Neural progenitor cell (in vitro differentiated cells): ENCODE data around the gene LYPD6B. TPM values are rescaled to one million over a fixed set of nuclear protein-coding genes. Genes with fewer than 3 reads are reported as not detected.

Experiments
- DNase-seq: peaks from one replicate; pipeline ENCODE4 v3.0.0-alpha.2; 2016; ENCODE audit warnings: low spot score
- H2AFZ ChIP-seq: fragments of 200-600 bp; sonication (generic); replicated peaks from 2 replicates; pipeline ENCODE4 v1.6.1; 2016; ENCODE audit warnings: antibody characterized with exemption
- H3F3A ChIP-seq: fragments of 200-600 bp; sonication (generic); 2 replicates; pipeline ENCODE4 v1.6.1; 2016; ENCODE audit warnings: antibody characterized with exemption, low read depth
- H3K27ac ChIP-seq: fragments of 200-600 bp; sonication (generic); 2 replicates; pipeline ENCODE4 v1.5.1; 2016; ENCODE audit warnings: mild to moderate bottlenecking
- H3K27me3 ChIP-seq: fragments of 200-600 bp; sonication (generic); 2 replicates; pipeline ENCODE4 v1.6.1; 2016; ENCODE audit warnings: mild to moderate bottlenecking, moderate library complexity
- H3K36me3 ChIP-seq: fragments of 200-600 bp; sonication (generic); 2 replicates; pipeline ENCODE4 v1.5.1; 2016
- H3K4me1 ChIP-seq: fragments of 200-600 bp; sonication (generic); 2 replicates; pipeline ENCODE4 v1.6.1; 2016; ENCODE audit warnings: mixed run types
- H3K4me2 ChIP-seq: fragments of 200-600 bp; sonication (generic); 2 replicates; pipeline ENCODE4 v1.6.1; 2016
- H3K4me3 ChIP-seq: fragments of 200-600 bp; sonication (generic); 2 replicates; pipeline ENCODE4 v1.5.1; 2016
- H3K79me2 ChIP-seq: fragments of 200-600 bp; sonication (generic); 2 replicates; pipeline ENCODE4 v1.6.1; 2016; ENCODE audit warnings: low read depth
- H3K9ac ChIP-seq: fragments of 200-600 bp; sonication (generic); 2 replicates; pipeline ENCODE4 v1.6.1; 2016
- H3K9me3 ChIP-seq: fragments of 200-600 bp; sonication (generic); 2 replicates; pipeline ENCODE4 v1.5.1; 2016; ENCODE audit warnings: low read depth
- H4K20me1 ChIP-seq: fragments of 200-600 bp; sonication (generic); 2 replicates; pipeline ENCODE4 v1.6.1; 2016; ENCODE audit warnings: low read depth
- H3K27ac Mint-ChIP-seq: 3 replicates; pipeline ENCODE4 v1.8.0; 2021; ENCODE audit warnings: mixed read lengths
- H3K27me3 Mint-ChIP-seq: 2 replicates; pipeline ENCODE4 v1.8.0; 2022; ENCODE audit warnings: low read depth, mild to moderate bottlenecking, inconsistent platforms, moderate library complexity, mixed read lengths; ENCODE audit not compliant: insufficient read depth
- H3K36me3 Mint-ChIP-seq: 3 replicates; pipeline ENCODE4 v1.8.0; 2021; ENCODE audit warnings: mixed read lengths
- H3K4me1 Mint-ChIP-seq: 3 replicates; pipeline ENCODE4 v1.8.0; 2021; ENCODE audit warnings: mixed read lengths
- H3K4me3 Mint-ChIP-seq: 3 replicates; pipeline ENCODE4 v1.8.0; 2021; ENCODE audit warnings: mild to moderate bottlenecking, moderate library complexity, mixed read lengths
- H3K9me3 Mint-ChIP-seq: 3 replicates; pipeline ENCODE4 v1.8.0; 2020; ENCODE audit warnings: mixed read lengths
- EZH2 ChIP-seq: fragments of 200-600 bp; sonication (generic); IDR thresholded peaks from 2 replicates; pipeline ENCODE4 v1.6.1; 2017; ENCODE audit warnings: antibody characterized with exemption, mild to moderate bottlenecking, moderate library complexity
- EZH2phosphoT487 ChIP-seq: fragments of 200-600 bp; sonication (generic); IDR thresholded peaks from 2 replicates; pipeline ENCODE4 v1.6.1; 2017; ENCODE audit warnings: antibody characterized with exemption
- total RNA-seq: library from RNA; depleted of rRNA; stranded (reverse); fragments of >200 nt; gene quantifications from 2 replicates; pipeline ENCODE4 v1.2.3, GENCODE V29; 2015; ENCODE audit warnings: low replicate concordance
- TF ChIP-seq, protein P1 (sequence below): fragments of 200-600 bp; sonication (generic); IDR thresholded peaks from 2 replicates; pipeline ENCODE4 v1.5.1; 2017; ENCODE audit warnings: antibody characterized with exemption, mild to moderate bottlenecking

Gene LYPD6B
- total RNA-seq, 1 donor from 2014 or later = not detected

DNA sequence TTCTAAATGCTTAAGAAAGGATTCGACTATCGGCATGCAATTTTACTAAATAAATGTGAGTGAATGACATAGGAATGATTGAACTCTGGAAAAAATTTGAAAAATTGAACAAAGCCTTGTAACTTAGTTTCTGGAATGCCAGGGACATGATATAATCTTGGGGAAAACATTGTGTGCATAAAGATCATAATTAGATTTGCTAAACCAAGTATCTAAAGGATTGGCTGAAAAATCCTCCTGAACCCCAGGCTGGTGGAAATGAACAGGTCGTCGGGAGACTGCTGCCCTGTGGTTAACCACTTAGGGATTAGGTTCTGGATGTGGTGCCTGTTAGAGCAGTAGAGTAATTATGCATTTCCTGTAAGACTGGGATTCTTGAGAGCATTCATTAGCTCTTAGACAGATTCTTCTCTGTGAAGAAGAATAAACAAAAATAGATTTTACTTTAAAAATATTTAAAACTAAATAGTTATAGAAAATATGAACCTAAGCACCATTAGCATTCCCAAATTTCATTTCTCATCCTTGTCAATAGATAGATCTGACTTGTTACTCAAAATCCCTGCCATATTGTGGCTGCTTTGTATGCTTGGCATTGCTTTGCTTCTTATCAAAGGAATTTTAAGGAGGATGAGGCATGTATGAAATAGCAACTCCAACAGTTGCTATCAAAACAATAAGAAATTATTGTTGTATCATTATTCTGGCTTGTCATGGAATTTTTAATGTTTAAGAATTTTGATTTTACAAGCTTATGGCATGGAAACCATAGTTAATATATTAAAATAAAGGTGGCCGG, 55.9 kb downstream of the LYPD6B start:
- no peak overlapping the region for H3K27ac ChIP-seq
- Mint-ChIP-seq H3K4me3 (no peak overlapping the region), H3K27ac (no peak overlapping the region), H3K27me3 (no peaks in the 10 kb centered on the region), H3K9me3 (no peaks in the 10 kb centered on the region), H3K4me1 (no peaks in the 10 kb centered on the region), H3K36me3 (no peaks in the 10 kb centered on the region)
- TF ChIP-seq EZH2 (no peak), EZH2phosphoT487 (no peak)
- TF ChIP-seq, protein P1, sequence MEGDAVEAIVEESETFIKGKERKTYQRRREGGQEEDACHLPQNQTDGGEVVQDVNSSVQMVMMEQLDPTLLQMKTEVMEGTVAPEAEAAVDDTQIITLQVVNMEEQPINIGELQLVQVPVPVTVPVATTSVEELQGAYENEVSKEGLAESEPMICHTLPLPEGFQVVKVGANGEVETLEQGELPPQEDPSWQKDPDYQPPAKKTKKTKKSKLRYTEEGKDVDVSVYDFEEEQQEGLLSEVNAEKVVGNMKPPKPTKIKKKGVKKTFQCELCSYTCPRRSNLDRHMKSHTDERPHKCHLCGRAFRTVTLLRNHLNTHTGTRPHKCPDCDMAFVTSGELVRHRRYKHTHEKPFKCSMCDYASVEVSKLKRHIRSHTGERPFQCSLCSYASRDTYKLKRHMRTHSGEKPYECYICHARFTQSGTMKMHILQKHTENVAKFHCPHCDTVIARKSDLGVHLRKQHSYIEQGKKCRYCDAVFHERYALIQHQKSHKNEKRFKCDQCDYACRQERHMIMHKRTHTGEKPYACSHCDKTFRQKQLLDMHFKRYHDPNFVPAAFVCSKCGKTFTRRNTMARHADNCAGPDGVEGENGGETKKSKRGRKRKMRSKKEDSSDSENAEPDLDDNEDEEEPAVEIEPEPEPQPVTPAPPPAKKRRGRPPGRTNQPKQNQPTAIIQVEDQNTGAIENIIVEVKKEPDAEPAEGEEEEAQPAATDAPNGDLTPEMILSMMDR = no peak
- no peaks in the 10 kb centered on the region for H3K9me3 ChIP-seq
- H3K79me2 ChIP-seq = no peaks in the 10 kb centered on the region
- H2AFZ ChIP-seq = no peak overlapping the region
- peak; percentile 15 for DNase-seq
- no peaks in the 10 kb centered on the region for H3K36me3 ChIP-seq
- no peak overlapping the region for H3K4me3 ChIP-seq
- peaks cover 7% of the 10 kb centered on the region for H3K4me1 ChIP-seq
- no peaks in the 10 kb centered on the region for H3K27me3 ChIP-seq
- no peak overlapping the region for H3K9ac ChIP-seq
- no peak overlapping the region for H3K4me2 ChIP-seq
- no peaks in the 10 kb centered on the region for H4K20me1 ChIP-seq
- H3F3A ChIP-seq = no peaks in the 10 kb centered on the region

DNA sequence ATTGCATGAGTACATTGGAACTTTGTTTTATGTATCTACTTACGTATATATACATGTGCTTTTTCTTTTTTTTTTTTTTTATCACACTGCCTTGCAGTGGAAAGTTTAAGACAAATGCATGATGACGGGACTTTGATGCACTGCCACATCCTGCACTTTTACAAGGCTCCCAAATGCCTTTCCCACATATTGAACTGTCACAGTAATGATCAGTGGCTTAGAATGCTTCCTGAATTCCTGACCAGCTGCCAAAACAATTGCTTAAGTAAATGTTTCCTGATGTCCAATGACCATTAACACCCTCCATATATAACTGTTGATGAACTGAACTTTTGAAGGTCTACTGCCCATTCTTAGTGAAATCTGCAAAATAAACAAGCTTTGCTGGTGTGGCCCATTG, 60.2 kb downstream of the LYPD6B start:
- TF ChIP-seq EZH2phosphoT487 (no peak), EZH2 (no peak)
- TF ChIP-seq, protein P1 = no peak
- H3K27me3 ChIP-seq = no peaks in the 10 kb centered on the region
- no peak for DNase-seq
- H3K9me3 Mint-ChIP-seq = no peaks in the 10 kb centered on the region
- no peaks in the 10 kb centered on the region for H4K20me1 ChIP-seq
- no peaks in the 10 kb centered on the region for H3K27me3 Mint-ChIP-seq
- H3K9ac ChIP-seq = no peak overlapping the region
- no peak overlapping the region for H3K4me3 Mint-ChIP-seq
- H3K4me1 Mint-ChIP-seq = no peaks in the 10 kb centered on the region
- H3K9me3 ChIP-seq = no peaks in the 10 kb centered on the region
- H3K79me2 ChIP-seq = no peaks in the 10 kb centered on the region
- H3K27ac Mint-ChIP-seq = no peak overlapping the region
- no peak overlapping the region for H3K27ac ChIP-seq
- no peaks in the 10 kb centered on the region for H3F3A ChIP-seq
- H3K36me3 Mint-ChIP-seq = no peaks in the 10 kb centered on the region
- H3K36me3 ChIP-seq = no peaks in the 10 kb centered on the region
- peaks cover 17% of the 10 kb centered on the region for H3K4me1 ChIP-seq
- no peak overlapping the region for H3K4me2 ChIP-seq
- H2AFZ ChIP-seq = no peak overlapping the region
- H3K4me3 ChIP-seq = no peak overlapping the region

DNA sequence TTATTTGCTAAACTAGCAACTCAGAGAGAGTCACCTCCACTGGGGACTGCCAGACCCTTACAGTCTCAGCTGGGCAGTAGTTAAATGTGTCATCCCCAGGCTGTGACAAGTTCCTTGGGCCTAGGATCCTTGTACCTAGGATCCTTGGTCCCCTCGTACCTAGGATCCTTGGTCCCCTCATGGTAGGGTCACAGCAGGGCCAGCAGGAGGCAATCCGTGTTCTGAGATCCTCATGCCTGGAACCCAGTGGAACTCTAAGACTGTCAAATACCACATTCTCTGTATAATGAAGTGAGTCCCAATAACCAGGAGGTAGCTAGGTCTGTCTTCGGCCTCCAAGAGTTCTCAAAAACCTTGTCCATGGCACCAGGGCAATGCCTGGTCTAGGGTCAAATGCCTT, 60.8 kb downstream of the LYPD6B start:
- no peaks in the 10 kb centered on the region for H3K79me2 ChIP-seq
- no peak overlapping the region for H2AFZ ChIP-seq
- no peaks in the 10 kb centered on the region for H3K9me3 ChIP-seq
- H3K4me1 Mint-ChIP-seq = no peaks in the 10 kb centered on the region
- no peaks in the 10 kb centered on the region for H3K27me3 Mint-ChIP-seq
- no peak overlapping the region for H3K4me3 ChIP-seq
- H3K27ac ChIP-seq = no peak overlapping the region
- H3K27ac Mint-ChIP-seq = no peak overlapping the region
- no peak for DNase-seq
- no peak overlapping the region for H3K4me3 Mint-ChIP-seq
- H3K27me3 ChIP-seq = no peaks in the 10 kb centered on the region
- H3K36me3 ChIP-seq = no peaks in the 10 kb centered on the region
- no peak overlapping the region for H3K4me2 ChIP-seq
- TF ChIP-seq, protein P1 = no peak
- TF ChIP-seq EZH2phosphoT487 (no peak), EZH2 (no peak)
- H3K4me1 ChIP-seq = peaks cover 17% of the 10 kb centered on the region
- H3K9me3 Mint-ChIP-seq = no peaks in the 10 kb centered on the region
- H4K20me1 ChIP-seq = no peaks in the 10 kb centered on the region
- no peak overlapping the region for H3K9ac ChIP-seq
- H3F3A ChIP-seq = no peaks in the 10 kb centered on the region
- no peaks in the 10 kb centered on the region for H3K36me3 Mint-ChIP-seq
